Fibroblast of skin of right quadriceps (primary cell): ENCODE data around the gene ZNF692.

Experiments
- DNase-seq: peaks from one replicate; pipeline ENCODE4 v3.0.0-alpha.2; 2013

Gene ZNF692

DNA sequence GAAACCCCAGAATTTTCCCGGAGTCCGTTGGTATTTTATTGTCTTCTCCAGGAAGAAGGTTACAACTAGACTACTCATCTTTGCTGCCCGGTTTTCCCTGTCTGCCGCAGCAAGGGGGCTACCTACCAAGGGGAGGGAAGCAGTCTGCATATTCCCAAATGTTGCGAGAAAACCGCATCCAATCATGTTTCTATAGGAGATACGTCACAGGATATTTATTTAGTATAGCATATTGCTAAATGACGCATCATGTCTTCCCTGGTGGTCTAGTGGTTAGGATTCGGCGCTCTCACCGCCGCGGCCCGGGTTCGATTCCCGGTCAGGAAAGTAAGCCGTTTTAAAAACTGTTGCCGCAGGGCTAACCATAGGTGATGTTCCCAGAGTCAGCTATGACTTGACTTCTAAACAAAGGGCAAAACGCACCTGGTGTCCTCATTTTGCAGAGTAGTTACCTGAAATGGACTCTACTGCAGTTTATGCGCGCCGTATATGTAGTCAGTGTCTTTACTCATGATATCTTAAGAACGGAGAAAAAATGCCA lies 15.2 kb upstream of the ZNF692 start:
- DNase-seq = no peak

DNA sequence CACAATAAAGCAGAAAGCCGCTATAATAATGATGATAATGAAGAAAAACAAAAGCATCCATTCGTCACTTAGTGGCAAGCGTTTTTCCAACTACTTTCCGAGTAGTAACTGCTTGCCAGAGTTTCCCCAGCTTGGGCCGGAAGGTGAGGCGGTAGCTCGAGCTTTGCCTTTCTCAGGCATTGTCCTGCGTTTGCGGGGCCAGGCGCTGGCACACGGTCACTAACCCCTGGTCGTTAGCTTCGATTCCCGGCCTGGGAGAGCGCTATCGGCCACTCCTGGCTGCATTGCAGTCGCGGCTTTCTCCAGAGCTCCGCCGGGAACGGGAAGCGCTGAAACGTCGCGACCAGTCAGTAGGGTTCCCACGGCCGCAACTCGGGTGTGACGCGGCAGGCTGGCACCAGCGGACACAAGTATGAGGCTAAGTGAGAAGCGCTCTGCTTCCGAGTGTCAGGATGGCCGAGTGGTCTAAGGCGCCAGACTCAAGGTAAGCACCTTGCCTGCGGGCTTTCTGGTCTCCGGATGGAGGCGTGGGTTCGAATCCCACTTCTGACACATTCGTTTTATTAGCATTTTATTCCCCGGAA lies 14.6 kb upstream of the ZNF692 start:
- peak; percentile 96 for DNase-seq

DNA sequence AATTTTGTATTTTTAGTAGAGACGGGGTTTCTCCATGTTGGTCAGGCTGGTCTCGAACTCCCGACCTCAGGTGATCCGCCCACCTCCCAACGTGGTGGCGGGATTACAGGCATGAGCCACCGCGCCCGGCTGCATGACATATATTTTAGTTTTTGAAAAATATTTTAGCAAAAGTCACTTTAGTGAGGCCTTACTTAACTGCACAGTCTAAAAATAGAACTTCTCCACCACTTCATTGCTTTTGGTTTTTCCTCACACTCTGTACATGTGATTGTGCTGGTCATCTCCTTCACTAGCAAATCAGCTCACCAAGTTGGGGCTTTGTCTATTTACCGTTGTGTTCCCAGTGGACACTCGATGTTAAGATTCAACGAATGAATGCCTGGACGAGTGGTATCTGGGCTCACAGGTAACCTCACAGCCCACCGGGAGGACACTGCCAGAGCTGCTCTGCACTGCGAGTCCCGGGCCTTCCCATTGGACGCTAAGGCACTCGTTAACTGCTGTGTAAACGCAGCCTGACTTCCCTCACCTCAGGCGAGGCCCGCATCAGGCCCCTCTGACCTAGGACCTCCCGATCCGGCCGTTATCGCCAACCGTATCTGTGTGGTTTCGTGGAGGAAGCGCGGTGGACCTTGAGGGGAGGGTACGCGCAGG lies 14.0 kb upstream of the ZNF692 start:
- DNase-seq = peak; percentile 60

DNA sequence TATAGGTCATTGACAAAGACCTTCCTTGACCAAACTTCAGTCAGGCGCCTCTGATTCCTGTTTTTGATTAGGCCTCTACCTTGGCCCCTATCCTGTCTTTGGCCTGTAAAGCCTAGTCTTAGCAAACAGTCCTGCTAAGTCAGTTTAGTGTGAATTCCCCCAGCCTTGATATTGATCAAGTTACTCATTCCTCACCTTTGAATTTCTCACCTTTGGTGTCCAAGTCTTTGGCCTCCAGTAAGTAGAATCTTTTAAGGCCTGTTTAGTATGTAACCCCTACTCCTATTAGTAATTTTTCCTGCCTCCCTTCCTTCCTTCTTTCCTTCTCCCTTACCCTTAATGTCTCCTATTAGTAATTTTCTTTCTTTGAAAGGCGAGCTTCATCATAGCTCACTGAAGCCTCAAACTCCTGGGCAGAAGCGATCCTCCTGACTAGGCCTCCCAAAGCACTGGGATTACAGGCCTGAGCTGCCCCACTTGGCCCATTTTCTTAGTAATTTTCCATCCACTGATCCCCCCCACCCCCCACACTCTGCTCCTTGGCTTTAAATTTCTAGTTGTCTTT lies 13.0 kb upstream of the ZNF692 start:
- DNase-seq = no peak

DNA sequence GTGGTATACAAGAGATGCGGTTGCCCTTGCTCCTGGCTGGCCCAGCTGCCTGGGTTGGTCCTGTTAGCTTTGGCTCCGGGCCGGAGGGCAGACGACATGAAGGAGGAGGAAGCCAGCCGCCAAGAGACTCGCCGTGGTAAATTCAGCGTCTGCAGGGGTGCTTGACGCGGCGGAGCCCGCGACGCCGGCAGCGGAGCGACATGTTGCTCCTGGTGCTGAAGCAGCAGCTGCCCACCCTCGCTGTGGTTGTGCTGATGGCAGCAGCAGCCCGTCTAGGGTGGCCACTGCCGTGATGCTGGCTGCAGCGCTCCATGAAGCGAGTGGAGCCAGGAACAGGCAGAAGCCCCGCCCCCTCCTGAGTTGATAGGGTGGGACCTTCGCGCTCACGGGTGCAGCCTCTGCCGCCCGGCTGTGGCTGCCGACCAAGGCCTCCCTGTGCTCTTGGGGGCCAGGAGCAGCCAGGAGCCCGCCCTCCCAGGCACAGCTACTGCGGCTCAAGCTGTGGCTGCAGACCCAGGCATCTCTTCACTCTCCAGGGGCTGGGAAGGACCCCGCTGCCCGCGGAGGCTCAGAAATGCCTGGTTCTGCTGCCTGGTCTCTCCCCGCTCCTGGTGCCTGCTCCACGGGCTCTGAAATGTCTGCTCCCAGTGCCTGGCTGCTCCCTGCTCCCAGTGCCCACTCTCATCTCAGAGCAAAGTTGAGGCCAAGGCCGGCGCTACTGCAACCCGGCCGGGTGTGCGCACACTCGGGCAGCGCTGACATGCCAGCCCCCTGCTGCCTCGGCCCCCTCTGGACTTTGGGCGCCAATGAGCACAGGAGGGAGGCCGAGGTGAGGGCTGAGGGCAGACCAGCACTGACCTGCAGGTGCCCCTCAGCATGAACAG lies 4.4 kb upstream of the ZNF692 start:
- peak; percentile 66 for DNase-seq

DNA sequence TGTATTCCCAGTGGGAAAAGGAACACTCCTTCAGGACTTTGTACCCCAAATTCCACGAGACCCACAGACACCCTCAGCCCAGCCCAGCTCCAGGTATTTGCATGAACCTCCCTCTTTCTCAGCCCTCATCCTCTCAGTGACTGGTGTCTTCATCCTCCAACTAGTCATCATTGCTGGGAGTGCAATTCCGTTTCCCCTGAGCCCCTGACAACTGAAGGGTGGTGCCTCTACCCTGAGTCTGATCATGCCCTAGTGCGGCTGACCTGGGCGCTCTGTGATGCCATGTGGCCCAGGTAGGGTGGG lies 3.8 kb upstream of the ZNF692 start:
- DNase-seq = no peak

DNA sequence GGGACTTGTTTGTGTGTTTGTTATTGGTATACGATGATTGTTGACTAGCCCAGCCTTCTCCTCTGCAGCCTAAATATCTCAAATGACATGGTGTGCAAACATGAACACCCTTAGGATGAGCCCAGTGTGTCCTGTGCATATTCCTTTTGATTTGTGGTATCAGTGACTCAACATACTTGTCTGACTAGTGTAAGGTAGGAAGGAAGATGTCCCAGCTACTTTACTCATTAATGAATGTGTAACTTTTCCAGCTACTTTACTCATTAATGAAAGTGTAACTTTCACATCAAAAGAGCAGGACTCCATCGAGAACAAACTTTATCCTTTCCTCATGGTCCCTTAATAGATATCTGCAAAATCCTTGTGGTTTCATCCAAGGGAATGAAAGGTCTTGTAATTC lies 2.7 kb upstream of the ZNF692 start:
- DNase-seq = no peak

DNA sequence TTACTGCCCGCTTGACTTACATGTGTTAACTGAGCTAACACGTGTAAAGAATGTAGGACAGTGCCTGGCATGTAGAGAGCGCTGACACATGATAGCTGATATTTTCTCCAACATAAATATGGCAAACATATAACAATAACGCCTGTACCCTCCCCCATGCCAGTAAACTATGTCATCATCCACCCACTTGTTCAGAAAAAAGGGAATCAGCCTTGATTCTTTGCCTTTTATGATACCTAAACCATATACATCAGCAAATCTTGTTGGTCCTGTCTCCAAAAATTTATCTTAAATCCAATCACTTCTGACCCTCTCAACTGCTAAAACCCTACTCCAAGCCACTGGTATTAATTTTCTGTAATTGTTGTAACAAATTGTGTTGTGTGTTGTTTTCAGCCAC lies 1.1 kb upstream of the ZNF692 start:
- no peak for DNase-seq

DNA sequence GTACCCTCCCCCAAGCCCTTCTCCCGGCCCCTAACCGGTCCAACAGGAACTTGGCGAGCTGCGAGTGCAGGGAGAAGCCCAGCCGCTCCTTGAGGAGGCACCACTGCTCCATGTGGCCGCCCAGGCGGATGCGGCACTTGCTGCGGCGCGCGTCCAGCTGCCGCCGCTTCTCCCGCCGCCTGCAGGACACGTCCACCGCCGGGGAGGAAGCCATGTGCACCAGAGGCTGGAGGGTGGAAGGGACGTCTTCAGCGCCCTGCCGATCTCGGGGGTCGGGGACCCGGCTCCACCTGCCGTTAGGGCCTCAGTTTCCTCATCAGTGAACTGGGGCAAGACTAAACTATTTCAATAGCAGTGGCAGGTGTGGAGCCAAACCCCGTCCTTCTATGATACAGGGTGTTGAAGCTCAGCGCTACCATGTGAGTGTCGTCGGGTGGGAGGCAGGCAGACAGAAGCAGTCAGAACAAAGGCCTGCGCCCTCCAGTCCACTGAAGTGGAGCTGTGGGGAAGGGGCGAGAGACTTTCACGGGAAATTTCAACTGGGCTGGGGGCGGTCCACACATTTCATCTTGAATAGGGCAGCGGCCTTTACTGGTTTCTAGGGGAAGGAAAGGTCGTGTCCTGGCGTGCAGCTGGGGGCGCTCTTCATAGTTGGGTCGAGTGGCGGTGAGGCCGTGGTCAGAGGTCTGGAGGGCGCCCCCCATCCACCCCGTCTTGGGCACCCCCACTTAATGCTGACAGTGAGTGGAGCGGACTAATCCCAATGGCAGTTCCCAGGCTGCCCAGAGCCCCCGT lies 592 bp downstream of the ZNF692 start:
- DNase-seq = peak; percentile 62

DNA sequence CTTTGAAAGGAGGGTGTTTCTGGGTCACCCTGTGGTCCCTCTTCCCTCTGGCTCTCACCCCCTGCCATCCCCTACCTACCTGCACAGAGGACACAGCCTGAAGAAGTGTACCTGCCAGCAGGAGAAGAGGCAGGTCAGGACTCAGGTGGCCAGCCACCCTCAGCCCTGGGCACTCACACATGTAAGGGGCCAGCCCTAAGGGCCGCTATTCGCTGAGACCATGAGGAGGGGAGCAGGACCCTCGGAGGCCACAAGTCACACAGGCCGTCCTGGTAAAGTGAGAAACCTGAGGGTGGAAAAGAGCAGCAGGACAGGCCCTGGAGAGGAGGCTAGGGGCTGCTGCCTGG lies 1.2 kb downstream of the ZNF692 start:
- no peak for DNase-seq

DNA sequence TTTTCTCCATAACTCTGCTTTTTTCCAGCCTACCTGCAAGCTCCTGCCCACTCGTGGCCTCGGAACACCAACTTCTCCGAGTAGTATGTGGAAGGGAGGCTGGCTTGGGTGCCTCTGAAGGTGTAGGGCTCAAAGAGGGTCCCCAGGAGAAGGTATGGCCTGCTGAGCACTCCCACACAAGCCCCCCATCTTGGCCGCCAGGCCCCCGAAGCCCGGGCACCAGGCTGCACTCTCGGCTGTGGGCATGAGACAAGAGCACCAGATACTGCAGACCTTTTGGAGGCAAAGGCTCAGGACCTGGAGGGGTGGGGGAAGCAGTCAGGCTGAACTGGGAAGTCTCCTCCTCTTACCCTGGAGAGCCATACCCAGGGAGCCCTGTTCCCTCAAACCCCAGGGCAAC lies 1.7 kb downstream of the ZNF692 start:
- no peak for DNase-seq

DNA sequence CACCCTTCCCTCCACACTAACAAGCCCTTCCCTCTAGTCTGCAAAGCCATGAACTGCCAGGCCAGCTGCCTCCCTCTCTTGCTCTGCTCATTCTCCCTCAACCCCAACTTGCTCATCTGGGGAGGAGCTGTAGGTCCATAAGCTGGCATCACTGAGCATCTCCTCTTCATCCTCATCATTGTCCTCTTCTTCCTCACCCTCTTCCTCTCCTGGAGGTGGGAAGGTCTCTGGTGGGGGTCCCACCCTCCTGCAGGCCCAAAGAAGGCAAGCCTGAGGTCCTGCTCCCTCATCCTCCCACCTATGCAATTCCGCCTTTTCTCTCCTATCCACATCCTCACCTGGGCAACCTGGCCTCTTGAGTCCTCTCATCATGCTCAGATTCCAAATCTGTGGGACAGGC lies 2.7 kb downstream of the ZNF692 start:
- no peak for DNase-seq

DNA sequence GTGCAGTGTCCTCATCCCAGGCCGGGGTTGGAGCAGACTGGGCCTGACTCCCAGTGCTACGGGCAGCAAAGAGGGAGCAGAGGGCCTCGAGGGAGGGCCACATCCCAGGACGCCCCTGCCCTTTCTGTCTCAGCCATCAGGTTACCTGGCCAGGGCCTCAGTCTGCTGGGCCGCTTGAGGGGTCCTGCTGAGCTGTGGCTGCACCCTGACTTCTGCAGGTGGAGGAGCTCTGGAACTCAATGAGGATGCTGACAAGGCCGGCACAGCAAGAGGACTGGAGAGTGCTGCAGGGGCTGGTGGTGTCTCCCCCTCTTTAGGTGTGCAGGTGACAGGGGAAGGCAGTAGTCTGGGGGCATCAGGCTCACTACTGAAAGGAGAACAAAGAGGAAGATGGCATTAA lies 3.3 kb downstream of the ZNF692 start:
- no peak for DNase-seq

DNA sequence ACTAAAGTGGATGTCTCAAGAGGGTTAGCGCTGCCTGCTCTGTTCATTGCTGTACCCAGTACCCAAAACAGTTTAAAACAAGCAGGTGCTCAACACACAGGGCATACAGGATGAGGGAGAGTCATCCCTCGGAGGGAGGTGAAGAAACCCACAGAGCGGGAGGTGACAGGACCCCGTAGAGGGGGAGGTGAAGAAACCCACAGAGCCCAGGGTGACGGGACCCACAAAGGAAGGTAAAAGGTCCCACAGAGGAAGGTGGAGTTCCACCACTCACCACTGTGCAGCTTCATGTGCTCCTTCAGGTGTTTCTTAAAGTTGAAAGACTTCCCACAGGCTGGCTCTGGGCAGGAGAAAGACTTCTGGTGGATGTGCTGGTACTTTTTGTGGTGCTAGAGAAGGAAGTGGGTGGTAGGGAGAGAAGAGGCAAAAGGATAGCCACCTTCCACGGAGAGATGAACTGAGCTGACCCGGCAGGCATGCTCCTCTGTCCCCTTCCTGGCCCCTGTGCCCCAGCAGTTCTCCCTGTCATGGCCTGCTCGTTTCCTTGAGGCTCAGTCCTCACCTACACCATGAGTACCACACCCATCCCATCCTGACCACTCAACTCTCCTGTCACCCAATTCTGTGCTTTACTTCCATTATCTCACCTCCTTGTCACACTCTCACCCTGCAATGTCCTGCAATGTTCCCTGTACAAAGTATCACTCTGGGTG lies 5.1 kb downstream of the ZNF692 start:
- no peak for DNase-seq

DNA sequence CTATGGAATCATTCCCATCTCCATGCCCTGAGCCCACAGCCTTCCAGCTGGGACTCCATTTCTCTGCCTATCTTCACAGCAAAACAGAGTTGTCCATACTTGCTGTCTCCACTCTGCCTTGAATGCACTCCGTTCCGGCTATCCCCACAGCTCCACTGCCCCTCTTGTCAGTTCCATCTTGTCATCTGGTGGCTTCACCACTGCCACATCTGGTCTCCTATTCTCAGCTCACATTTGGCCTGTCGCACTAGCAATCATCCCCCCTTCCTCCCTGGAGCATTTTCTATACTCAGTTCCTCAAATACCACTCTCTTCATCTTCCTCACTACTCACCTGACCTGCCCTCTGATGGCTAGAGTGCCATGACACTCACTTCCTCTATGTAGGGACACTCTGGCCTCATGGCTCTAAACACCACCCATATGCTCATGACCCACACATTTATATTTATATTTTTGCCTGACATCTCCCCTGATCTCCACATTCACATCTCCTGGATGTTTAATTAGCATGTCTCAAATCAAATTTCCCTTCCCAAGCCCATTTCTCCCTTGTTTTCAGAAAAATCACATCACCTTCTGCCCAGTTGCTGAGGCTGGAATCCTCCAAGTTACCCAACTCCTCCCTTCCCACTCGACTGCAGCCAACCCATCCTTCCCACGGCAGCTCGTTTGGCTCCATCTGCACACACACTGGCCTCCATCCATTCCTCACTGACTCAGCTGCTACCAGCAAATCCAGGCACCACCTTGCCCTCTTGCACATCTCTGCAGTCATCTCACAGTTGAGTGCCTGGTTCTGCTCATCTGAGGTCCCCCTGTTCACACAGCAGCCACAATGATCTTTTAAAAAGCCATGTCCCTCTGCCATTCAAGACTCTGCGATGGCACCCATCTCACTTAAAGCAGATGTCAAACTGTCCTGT lies 6.1 kb downstream of the ZNF692 start:
- no peak for DNase-seq

DNA sequence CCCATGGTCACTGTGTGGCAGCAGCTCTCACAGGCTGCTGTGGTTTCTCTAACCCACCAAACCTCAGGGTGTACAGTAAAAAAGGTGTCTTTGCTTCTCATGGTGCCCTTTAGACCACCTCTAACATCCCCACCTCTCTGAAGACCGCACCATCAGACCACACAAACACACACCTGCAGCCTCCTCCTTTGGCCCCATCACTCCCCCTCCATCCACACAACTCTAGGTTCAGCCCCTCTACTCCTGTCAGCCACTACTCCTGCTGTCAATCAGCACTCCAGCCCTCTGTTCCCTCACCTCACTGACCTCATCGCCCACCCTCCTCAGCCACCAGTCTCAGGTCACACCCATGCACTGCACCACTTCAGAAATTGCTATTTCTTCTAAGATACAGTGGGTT lies 7.5 kb downstream of the ZNF692 start:
- DNase-seq = no peak

DNA sequence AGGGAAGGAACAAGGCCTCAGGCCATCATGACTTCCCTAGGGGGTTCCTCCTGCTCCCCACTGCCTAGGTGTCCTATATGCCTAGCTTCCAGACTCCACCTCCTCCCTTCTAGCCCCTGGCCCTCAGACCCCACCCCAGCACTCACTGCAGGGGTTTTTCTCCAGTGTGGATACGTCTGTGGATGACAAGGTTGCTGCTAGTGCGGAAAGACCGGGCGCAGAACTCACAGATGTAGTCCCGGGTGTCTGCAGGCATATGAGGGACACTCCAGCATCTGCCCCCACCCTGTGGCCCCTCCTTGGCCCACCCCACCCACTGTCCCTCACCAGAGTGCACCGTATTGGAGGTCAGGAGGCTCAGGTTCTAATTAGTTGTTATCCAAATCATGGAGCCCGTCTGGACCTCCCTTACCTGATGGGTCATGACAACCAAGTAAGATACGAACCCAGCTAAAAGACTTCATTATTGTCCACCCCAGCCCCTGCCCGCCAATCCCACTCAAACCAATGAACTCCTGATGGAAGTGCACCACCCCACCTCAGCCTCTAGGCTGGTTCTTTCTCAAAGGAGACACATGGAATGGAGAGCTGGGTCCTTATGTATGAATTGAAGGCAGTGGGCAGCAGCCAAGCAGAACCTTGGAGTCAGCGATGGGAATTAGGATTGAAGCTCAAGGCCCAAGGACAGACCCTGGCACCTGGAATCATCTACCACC lies 8.2 kb downstream of the ZNF692 start:
- no peak for DNase-seq

DNA sequence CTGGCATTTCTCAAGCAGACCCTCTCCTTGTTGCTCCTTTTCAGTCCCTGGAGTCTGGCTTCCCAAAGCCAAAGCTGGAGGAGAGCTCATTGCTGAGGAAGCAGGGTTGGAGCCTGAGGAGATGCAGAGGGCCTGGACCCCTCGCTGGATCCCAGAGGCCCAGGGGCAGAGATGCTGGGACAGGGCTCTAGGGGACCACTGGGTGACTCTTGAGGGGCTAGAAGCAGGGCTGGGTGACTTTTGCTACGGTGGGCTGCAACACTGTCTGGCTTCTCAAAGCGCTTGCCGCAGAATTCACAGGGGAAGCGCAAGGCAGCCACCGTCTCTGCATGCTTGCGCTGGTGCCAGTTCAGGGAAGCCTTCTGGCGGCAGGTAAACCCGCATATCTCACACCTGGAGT lies 8.8 kb downstream of the ZNF692 start:
- DNase-seq = no peak

DNA sequence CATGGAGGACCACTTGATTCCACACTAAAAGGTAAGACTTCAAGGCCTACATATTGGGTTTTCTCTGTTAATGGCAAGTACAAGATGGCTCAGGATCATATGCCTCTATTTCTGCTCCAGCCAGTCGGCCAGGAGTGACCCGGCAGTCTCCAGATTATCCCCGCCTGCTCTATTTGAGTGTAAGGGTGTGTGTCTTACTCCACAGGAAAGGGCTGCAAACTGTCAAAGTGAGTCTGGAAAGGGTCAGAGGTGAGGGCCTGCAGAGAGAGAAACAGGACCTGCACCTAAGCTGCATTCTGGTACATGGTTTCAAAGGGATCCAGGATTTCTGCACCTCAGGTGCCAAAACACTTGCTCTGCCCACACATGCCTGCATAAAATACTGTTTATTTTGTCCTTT lies 9.2 kb downstream of the ZNF692 start:
- no peak for DNase-seq

DNA sequence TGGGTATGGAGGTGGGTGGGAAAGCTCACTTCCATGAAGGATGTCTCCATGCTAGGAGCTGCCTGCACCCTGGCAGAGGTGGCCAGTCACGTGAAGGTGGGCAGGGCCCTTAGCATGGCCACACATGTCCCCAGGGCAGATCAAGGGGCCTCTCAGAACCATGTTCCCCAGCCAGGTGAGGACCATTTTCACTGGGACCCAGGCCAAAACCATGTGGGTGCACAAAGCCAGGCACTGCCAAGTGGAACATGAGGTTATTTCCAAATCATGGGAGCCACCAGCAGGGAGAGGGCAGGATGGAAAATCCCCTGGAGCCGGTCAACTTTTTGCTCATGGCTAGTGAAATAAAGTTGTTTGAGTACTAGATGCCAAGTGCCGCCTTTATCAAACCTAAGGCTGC lies 9.7 kb downstream of the ZNF692 start:
- DNase-seq = no peak

DNA sequence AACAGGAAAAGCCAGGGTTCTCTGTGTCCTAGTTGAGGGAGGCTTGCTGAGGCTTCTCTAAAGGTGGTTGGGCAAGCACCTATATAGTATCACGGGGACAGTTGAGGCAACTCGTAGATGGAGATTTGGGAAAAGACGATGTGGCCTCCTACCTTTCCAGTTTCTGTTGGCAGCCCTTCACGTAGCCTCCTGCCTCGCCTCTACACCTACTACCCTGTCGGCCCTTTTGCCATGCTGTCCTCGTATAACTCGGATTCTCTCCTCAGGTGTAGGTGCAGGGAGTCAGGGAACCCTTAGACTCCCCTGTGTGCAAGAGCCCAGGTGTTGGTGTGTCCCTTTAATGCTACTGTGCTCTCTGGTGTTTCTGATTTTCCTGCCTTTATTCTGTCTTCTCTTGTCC lies 10.3 kb downstream of the ZNF692 start:
- no peak for DNase-seq
